Osteocyte (in vitro differentiated cells): ENCODE data around the gene MPV17L. TPM values are rescaled to one million over a fixed set of nuclear protein-coding genes. Genes with fewer than 3 reads are reported as not detected.
"Not testable (repeated sequence)": the region's sequence is repeated elsewhere in the genome, so short reads cannot be mapped to it uniquely, and the experiment has no call there.

Experiments used
- DNase-seq: peaks from one replicate; pipeline ENCODE4 v3.0.0; 2021; ENCODE audit warnings: mixed read lengths; ENCODE audit not compliant: unreplicated experiment; ENCODE audit errors: extremely low spot score
- H3K27ac Mint-ChIP-seq: one replicate; pipeline ENCODE4 v1.8.0; 2021; ENCODE audit warnings: mild to moderate bottlenecking, mixed read lengths; ENCODE audit not compliant: unreplicated experiment
- H3K27me3 Mint-ChIP-seq: one replicate; pipeline ENCODE4 v1.8.0; 2021; ENCODE audit warnings: mixed read lengths; ENCODE audit not compliant: unreplicated experiment
- H3K36me3 Mint-ChIP-seq: one replicate; pipeline ENCODE4 v1.8.0; 2021; ENCODE audit warnings: mixed read lengths; ENCODE audit not compliant: unreplicated experiment
- H3K4me1 Mint-ChIP-seq: one replicate; pipeline ENCODE4 v1.8.0; 2021; ENCODE audit warnings: mixed read lengths; ENCODE audit not compliant: unreplicated experiment
- H3K4me3 Mint-ChIP-seq: one replicate; pipeline ENCODE4 v1.8.0; 2021; ENCODE audit warnings: mild to moderate bottlenecking, moderate library complexity, mixed read lengths; ENCODE audit not compliant: unreplicated experiment
- H3K9me3 Mint-ChIP-seq: one replicate; pipeline ENCODE4 v1.8.0; 2021; ENCODE audit warnings: mixed read lengths; ENCODE audit not compliant: unreplicated experiment
- long read RNA-seq: library from polyadenylated mRNA; unstranded; transcript quantifications from one replicate; pipeline ENCODE4 v2.0.0, GENCODE V29; 2021
- total RNA-seq: library from RNA; stranded (reverse); gene quantifications from 2 replicates; pipeline ENCODE4 v1.2.1, GENCODE V29; 2021

Gene MPV17L
- total RNA-seq = 0.47 and 1.3 TPM in 2 replicates
- long read RNA-seq = 0 reads

DNA sequence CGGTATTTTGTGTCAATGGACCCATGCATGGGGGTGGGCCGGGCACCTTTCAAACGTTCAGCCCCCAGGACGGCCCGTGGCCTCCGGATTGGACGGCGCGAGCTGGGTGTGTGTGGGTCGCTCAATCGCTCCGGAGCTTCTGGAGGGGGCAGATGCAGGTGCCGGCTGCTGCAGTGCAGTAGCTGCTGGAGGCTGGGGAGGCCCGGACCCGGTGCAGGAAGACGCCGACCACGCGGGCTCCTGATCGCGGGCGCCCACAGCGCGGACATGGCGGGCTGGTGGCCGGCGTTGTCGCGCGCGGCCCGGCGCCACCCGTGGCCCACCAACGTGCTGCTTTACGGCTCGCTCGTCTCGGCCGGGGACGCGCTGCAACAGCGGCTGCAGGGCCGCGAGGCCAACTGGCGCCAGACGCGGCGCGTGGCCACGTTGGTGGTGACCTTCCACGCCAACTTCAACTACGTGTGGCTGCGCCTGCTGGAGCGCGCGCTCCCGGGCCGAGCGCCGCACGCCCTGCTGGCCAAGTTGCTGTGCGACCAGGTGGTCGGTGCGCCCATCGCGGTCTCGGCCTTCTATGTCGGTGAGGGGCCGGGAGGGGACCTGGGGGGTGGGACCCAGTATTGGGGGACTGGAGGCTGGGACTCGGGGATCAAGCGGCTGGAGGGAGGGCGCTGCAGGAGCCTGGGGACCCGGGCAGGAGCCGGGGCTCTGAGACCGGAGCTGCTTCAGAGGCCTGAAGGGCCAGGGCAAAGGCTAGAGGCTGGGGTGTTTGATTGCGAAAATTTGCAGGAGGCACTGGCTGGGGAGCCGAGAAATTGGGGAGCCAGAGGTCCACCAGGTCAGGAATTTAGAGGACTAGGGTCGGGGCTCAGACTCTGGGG lies at the start of gene MPV17L:
Gene MPV17L (plus strand): TSS at position 124 of the 878 bp plus-strand sequence. CDS start 144 bp downstream, at position 268.
- H3K36me3 Mint-ChIP-seq, H3K9me3 Mint-ChIP-seq, H3K4me1 Mint-ChIP-seq, H3K27ac Mint-ChIP-seq, DNase-seq: not testable (repeated sequence)
- Mint-ChIP-seq H3K4me3 (peak within 1 kb of the TSS; percentile 62), H3K27me3 (peaks cover 17% of the 10 kb centered on the region)

DNA sequence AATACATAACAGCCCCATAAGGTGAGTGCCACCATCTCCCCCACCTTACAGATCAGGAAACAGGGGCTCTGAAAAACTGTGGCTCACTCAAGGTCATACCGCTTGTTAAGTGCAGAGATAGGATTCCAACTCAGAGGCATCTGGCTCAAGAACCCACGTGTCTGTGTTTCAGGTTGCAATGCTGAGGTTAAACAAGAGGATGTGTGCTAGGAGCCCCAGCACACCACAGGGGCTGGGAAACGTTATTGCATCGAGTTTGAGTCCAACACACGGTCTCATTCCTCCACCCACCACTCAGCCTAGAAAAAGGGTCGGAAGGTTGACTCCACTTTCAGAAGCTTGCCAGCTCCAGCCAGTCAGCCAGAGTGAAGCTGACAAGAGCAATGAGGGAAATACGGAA lies 46.8 kb upstream of the MPV17L start:
- not testable (repeated sequence) for DNase-seq, H3K4me1 Mint-ChIP-seq, H3K27me3 Mint-ChIP-seq, H3K36me3 Mint-ChIP-seq, H3K9me3 Mint-ChIP-seq, H3K4me3 Mint-ChIP-seq, H3K27ac Mint-ChIP-seq

DNA sequence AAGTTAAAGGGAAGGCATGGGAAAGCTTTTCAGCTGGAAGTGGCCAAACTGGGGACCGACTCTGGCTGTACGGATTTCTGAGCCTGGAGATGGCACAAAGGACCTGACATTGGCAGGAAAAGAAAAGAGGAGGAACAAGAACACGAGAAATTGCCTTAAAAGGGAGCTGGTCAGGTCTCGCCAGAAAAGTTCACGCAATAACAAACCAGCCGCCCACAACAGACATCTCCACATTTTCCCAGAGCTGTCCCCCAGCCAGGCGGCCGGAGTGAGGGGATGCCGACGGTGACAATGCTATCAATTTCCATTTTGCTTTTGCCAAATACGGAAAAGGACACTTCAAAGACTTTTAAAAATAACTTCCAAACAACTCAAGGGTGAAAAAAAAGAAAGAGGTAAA lies 44.3 kb upstream of the MPV17L start:
- not testable (repeated sequence) for H3K4me1 Mint-ChIP-seq, H3K27ac Mint-ChIP-seq, H3K36me3 Mint-ChIP-seq, DNase-seq, H3K9me3 Mint-ChIP-seq, H3K4me3 Mint-ChIP-seq, H3K27me3 Mint-ChIP-seq

DNA sequence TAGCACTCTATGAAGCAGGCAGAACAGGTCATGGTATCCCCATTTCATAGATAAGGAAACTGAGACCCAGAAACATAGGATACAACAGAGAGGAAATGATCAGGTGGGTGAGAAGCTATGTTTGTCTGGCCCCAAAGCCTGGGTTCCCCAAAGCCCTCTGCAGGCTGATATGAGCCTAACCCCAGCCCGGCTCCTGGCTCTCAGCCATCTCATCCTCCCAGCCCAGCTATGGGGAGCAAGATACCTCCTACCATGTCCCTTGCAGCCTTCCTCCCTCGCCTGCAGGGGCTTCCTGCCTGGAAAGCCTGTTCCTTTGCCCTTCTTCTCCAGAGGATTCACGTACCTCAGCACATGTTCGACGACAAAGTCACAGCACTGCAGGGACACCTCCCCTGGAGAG lies 43.8 kb upstream of the MPV17L start:
- H3K4me3 Mint-ChIP-seq, H3K36me3 Mint-ChIP-seq, H3K4me1 Mint-ChIP-seq, H3K27me3 Mint-ChIP-seq, DNase-seq, H3K9me3 Mint-ChIP-seq, H3K27ac Mint-ChIP-seq: not testable (repeated sequence)

DNA sequence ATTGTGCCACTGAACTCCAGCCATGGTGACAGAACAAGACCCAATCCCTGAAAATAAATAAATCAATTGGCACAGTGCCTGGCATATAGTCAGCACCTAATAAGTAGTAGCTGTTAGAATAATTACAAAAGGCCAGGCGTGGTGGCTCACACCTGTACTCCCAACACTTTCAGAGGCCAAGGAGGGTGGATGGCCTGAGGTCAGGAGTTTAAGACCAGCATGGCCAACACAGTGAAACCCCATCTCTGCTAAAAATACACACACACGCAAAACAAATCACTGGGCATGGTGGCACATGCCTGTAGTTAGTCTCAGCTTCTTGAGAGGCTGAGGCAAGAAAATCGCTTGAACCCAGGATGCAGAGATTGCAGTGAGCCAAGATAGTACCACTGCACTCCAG lies 42.7 kb upstream of the MPV17L start:
- H3K9me3 Mint-ChIP-seq, H3K27ac Mint-ChIP-seq, H3K4me3 Mint-ChIP-seq, DNase-seq, H3K4me1 Mint-ChIP-seq, H3K27me3 Mint-ChIP-seq, H3K36me3 Mint-ChIP-seq: not testable (repeated sequence)

DNA sequence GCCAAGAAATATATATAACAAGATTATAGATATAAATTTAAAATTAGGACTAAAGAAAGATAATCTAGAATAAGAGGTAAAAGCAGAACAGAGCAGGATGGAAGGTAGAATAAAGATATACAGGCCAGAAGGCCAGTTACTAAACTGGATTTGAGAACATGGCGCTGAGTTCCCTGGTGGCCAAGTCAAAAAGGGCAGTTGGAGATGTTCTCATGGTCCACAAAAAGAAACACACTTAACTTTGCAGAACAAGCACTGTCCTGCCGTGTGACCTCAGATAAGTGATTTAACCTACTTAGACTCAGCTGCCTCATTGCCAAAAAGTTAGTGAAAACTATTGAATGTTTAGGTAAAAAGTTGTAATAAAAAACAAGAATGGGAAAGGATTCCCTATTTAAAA lies 40.7 kb upstream of the MPV17L start:
- not testable (repeated sequence) for H3K27me3 Mint-ChIP-seq, H3K9me3 Mint-ChIP-seq, H3K36me3 Mint-ChIP-seq, H3K4me1 Mint-ChIP-seq, H3K4me3 Mint-ChIP-seq, DNase-seq, H3K27ac Mint-ChIP-seq

DNA sequence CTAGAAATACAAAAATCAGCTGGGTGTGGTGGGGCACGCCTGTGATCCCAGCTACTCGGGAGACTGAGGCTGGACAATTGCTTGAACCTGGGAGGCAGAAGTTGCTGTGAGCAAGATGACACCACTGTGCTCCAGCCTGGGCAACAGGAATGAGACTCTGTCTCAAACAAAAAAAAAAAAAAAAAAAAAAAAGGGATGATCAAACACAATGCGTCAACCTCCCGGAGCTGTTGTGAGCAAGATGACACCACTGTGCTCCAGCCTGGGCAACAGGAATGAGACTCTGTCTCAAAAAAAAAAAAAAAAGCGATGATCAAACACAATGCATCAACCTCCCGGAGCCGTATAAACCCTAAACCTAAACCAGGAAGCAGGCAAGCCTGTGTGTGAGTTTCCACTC lies 38.1 kb upstream of the MPV17L start:
- H3K4me1 Mint-ChIP-seq = not testable (repeated sequence)

DNA sequence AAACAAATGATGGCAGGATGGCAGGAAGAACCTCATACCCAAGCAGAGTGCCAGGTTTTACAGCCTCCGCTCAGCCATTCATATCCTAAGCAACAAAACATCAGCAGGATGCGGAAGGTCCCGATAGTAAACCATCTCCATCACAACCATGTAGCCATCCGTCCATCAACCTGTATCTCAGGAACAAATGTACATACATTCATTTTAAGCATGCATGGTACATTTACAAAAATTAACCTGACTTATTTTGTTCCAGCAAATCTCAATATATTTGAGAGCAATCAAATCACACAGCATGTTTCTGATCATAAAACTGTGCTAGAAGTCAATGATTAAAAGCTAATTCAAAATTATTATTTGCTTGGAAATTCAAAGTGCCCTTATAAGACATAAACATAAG lies 17.4 kb upstream of the MPV17L start, which contains the start of gene NPIPA5:
Gene NPIPA5 (minus strand): TSS at position 101 of the 400 bp plus-strand sequence. CDS start 0 bp downstream, at position 101.
- H3K27ac Mint-ChIP-seq, H3K4me1 Mint-ChIP-seq, DNase-seq, H3K9me3 Mint-ChIP-seq, H3K36me3 Mint-ChIP-seq, H3K4me3 Mint-ChIP-seq, H3K27me3 Mint-ChIP-seq: not testable (repeated sequence)

More for the DNA sequence above, 38.1 kb upstream of the MPV17L start:
- H3K27ac Mint-ChIP-seq, H3K9me3 Mint-ChIP-seq, DNase-seq, H3K27me3 Mint-ChIP-seq, H3K4me3 Mint-ChIP-seq, H3K36me3 Mint-ChIP-seq: not testable (repeated sequence)

DNA sequence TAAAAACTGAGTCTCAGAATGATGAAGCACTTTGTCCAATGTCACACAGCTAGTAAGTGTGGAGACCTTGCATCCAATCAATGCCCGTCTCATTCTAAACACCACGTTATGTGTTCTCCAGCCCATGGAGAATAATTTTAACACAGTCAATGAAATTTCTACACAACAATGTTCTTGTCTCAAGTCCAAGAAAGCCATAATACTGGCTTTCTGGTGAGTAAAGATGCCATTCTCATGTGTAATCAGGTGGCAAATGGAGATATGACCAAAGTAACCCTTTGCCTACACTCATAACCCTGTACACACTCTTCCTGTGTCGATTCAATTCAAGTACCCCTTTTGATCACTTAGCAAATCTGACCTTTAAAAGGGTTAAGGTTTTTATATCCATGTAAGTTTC lies 12.7 kb upstream of the MPV17L start:
- not testable (repeated sequence) for H3K27ac Mint-ChIP-seq, H3K4me1 Mint-ChIP-seq, DNase-seq, H3K36me3 Mint-ChIP-seq, H3K27me3 Mint-ChIP-seq, H3K9me3 Mint-ChIP-seq, H3K4me3 Mint-ChIP-seq

DNA sequence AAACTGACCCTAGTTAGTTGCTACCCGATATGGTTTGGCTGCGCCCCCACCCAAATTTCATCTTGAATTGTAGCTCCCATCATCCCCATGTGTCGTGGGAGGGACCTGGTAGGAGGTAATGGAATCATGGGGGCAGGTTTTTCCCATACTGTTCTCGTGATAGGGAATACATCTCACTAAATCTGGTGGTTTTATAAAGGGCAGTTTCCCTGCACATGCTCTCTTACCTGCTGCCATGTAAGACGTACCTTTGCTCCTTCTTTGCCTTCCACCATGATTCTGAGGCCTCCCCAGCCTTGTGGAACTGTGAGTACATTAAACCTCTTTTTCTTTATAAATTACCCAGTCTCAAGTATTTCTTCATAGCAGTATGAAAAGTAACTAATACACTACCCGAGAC lies 7.5 kb upstream of the MPV17L start:
- not testable (repeated sequence) for H3K4me3 Mint-ChIP-seq, DNase-seq, H3K4me1 Mint-ChIP-seq, H3K9me3 Mint-ChIP-seq, H3K27ac Mint-ChIP-seq, H3K36me3 Mint-ChIP-seq
- peaks cover 26% of the 10 kb centered on the region for H3K27me3 Mint-ChIP-seq

DNA sequence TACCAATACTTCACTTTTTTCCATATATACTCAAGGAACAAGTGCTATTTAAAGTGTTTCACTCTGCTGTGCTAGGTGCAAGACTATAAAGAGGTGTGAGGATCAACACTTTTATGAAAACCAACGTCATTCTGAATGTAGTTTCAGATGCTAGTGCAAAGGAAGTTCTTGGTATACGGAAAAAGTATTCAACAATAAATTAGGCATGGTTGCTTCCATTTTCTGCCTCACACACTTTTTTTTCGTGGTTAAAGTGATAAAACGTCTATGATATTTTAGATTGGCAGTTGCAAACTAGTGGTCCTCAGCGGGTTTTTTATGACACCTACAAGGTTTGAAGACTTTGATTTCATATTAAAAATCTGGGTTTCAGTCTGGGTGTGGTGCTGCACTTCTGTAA lies 5.6 kb upstream of the MPV17L start:
- not testable (repeated sequence) for H3K4me3 Mint-ChIP-seq, DNase-seq, H3K9me3 Mint-ChIP-seq, H3K27ac Mint-ChIP-seq, H3K4me1 Mint-ChIP-seq, H3K36me3 Mint-ChIP-seq
- H3K27me3 Mint-ChIP-seq = peaks cover 28% of the 10 kb centered on the region

DNA sequence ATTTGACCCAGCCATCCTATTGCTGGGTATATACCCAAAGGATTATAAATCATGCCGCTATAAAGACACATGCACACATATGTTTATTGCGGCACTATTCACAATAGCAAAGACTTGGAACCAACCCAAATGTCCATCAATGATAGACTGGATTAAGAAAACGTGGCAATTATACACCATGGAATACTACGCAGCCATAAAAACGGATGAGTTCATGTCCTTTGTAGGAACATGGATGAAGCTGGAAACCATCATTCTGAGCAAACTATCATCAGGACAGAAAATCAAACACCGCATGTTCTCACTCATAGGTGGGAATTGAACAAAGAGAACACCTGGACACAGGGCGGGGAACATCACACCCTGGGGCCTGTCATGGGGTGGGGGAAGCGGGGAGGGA lies 2.5 kb upstream of the MPV17L start:
- not testable (repeated sequence) for H3K4me3 Mint-ChIP-seq, DNase-seq, H3K9me3 Mint-ChIP-seq, H3K27ac Mint-ChIP-seq, H3K36me3 Mint-ChIP-seq, H3K4me1 Mint-ChIP-seq
- peaks cover 21% of the 10 kb centered on the region for H3K27me3 Mint-ChIP-seq
